GM12875 (cell line): ENCODE measurements around the gene UNCX.

ENCODE experiments used
- H3K4me3 ChIP-seq: one replicate; pipeline ENCODE4 v1.5.1; 2011; ENCODE audit warnings: low read depth, low read length, control low read depth
- CTCF ChIP-seq: IDR thresholded peaks from 2 replicates; pipeline ENCODE4 v1.5.1; 2011; ENCODE audit warnings: low read depth, mild to moderate bottlenecking, control low read depth, inconsistent platforms, low read length, moderate library complexity, borderline replicate concordance; ENCODE audit not compliant: insufficient read depth

The UNCX gene

GRCh38 chr7:1243290-1243963, 10.8 kb downstream of the UNCX start:
- TF ChIP-seq CTCF, result no peak
- no peak overlapping the region for H3K4me3 ChIP-seq

- H3K4me3 ChIP-seq, result no peak overlapping the region
- no peak for TF ChIP-seq CTCF
These were observed 11.3 kb downstream of the UNCX start for GRCh38 chr7:1243964-1244416.

- no peak for TF ChIP-seq CTCF
- no peak overlapping the region for H3K4me3 ChIP-seq
These were observed 12.2 kb downstream of the UNCX start for GRCh38 chr7:1244700-1245523.

- H3K4me3 ChIP-seq, result no peak overlapping the region
- TF ChIP-seq CTCF, result no peak
These were observed 12.9 kb downstream of the UNCX start for GRCh38 chr7:1245524-1246050.

- no peak overlapping the region for H3K4me3 ChIP-seq
- no peak for TF ChIP-seq CTCF
These were observed 13.6 kb downstream of the UNCX start for GRCh38 chr7:1246160-1246870.

GRCh38 chr7:1246871-1247526, 14.3 kb downstream of the UNCX start:
- no peak overlapping the region for H3K4me3 ChIP-seq
- no peak for TF ChIP-seq CTCF
